Adrenal gland (tissue), 5 donors: Measurements from ENCODE around the gene ADA.

Experiments
- CTCF ChIP-seq, 6 experiments: fragments of 450-650 bp in 4 of 6; fragments of 200-600 bp in 2 of 6; sonication (generic) in 1 of 6; IDR thresholded peaks; 1 replicate in 5 of 6; 2 replicates in 1 of 6; pipeline versions ENCODE4 v1.5.1 to v1.8.0; 2016 to 2021; ENCODE audit warnings: antibody characterized with exemption in 6 of 6, mild to moderate bottlenecking in 2 of 6, moderate library complexity in 1 of 6
- POLR2A ChIP-seq, 2 donors: fragments of 450-650 bp; IDR thresholded peaks; one replicate each; pipeline ENCODE4 v1.6.1; 2017; ENCODE audit warnings: antibody characterized with exemption in 2 of 2, mild to moderate bottlenecking in 2 of 2, moderate library complexity in 1 of 2
- donor health status: DM: no; HTN: no; CAD: no.

- TF ChIP-seq POLR2A (IDR thresholded peaks at IDR 0.05) (no peak), CTCF (IDR thresholded peaks at IDR 0.05) (no peak)
Observed at GRCh38 chr20:44621325-44621724, 30.2 kb downstream of the ADA start.
